Measurements from ENCODE around the gene SYNCRIP.

GRCh38 chr6:85641522-85641896, 1.2 kb downstream of the SYNCRIP start:
- TF ChIP-seq CTCF (conservative IDR thresholded peaks at IDR 0.05) (no peak), ZFX (IDR thresholded peaks at IDR 0.05) (no peak)

All from C4-2B (cell line).